GM12878 (cell line): ENCODE data around the gene NME7. TPM values are rescaled to one million over a fixed set of nuclear protein-coding genes. Genes with fewer than 3 reads are reported as not detected.

ENCODE experiments used
- EZH2 ChIP-seq: IDR thresholded peaks from 2 replicates; pipeline ENCODE4 v1.6.1; 2012; ENCODE audit warnings: low read depth, mild to moderate bottlenecking, control low read depth, inconsistent platforms, low read length, borderline replicate concordance; ENCODE audit not compliant: control insufficient read depth
- IRF4 ChIP-seq: IDR thresholded peaks from 2 replicates; pipeline ENCODE4 v1.6.1; 2011; ENCODE audit warnings: low read depth, low read length
- polyA plus RNA-seq, 11 experiments: library from polyadenylated mRNA; depleted of rRNA in 4 of 11; unstranded in 6 of 11; stranded (reverse) in 5 of 11; fragments of >200 nt; fragmentation: Nextera tagmentation in 4 of 11; fragmentation: Illumina TruSeq in 1 of 11; extraction: Ambion mirVana in 4 of 11; extraction: Trizol in 1 of 11; gene quantifications; 1 replicate in 1 of 11; 2 replicates in 10 of 11; pipeline versions ENCODE4 v1.2.1 to v1.2.3, GENCODE V29; 2011 to 2016; ENCODE audit warnings: inconsistent platforms in 2 of 11, missing spikeins in 2 of 11, low read depth in 1 of 11
- total RNA-seq, 4 experiments: library from RNA; depleted of rRNA in 3 of 4; stranded (reverse); fragments of >200 nt in 3 of 4; fragmentation: Illumina TruSeq in 1 of 4; extraction: Trizol in 1 of 4; gene quantifications; 2 replicates each; pipeline versions ENCODE4 v1.2.1 to v1.2.3, GENCODE V29; 2013 to 2021
- TF ChIP-seq, protein P1 (sequence below): IDR thresholded peaks from 2 replicates; pipeline ENCODE4 v1.6.1; 2012; ENCODE audit warnings: improper control_type of control experiment, low read depth, low read length; ENCODE audit not compliant: insufficient replicate concordance
- TF ChIP-seq, protein P2 (sequence below): fragments of 450-650 bp; IDR thresholded peaks from 2 replicates; pipeline ENCODE4 v1.6.1; 2018; ENCODE audit warnings: mild to moderate bottlenecking, low read depth, moderate library complexity; ENCODE audit not compliant: partially characterized antibody

NME7 gene
- total and polyA plus RNA-seq, 10 of the 15 experiments (the other 5 are each of a cell fraction or from before 2014, with no cell fraction given): 1.5 to 15.6 (median 7.2) TPM

DNA sequence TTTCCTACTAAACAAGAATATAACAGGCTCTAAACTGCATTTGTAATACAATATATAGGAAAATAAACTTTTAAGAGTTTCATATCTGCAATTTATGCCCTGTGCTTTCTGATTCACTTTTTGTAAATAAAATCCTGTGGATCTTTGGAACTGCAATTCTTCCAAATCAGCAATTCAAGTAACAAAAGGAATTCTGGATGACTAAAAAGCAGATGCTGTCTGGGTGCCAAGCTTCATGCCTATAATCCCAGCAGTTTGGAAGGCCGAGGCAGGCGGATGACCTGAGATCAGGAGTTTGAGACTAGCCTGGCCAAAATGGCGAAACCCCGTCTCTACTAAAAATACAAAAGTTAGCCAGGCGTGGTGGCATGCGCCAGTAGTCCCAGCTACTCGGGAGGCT, 6.3 kb downstream of the NME7 start (continued):
- TF ChIP-seq, protein P1, sequence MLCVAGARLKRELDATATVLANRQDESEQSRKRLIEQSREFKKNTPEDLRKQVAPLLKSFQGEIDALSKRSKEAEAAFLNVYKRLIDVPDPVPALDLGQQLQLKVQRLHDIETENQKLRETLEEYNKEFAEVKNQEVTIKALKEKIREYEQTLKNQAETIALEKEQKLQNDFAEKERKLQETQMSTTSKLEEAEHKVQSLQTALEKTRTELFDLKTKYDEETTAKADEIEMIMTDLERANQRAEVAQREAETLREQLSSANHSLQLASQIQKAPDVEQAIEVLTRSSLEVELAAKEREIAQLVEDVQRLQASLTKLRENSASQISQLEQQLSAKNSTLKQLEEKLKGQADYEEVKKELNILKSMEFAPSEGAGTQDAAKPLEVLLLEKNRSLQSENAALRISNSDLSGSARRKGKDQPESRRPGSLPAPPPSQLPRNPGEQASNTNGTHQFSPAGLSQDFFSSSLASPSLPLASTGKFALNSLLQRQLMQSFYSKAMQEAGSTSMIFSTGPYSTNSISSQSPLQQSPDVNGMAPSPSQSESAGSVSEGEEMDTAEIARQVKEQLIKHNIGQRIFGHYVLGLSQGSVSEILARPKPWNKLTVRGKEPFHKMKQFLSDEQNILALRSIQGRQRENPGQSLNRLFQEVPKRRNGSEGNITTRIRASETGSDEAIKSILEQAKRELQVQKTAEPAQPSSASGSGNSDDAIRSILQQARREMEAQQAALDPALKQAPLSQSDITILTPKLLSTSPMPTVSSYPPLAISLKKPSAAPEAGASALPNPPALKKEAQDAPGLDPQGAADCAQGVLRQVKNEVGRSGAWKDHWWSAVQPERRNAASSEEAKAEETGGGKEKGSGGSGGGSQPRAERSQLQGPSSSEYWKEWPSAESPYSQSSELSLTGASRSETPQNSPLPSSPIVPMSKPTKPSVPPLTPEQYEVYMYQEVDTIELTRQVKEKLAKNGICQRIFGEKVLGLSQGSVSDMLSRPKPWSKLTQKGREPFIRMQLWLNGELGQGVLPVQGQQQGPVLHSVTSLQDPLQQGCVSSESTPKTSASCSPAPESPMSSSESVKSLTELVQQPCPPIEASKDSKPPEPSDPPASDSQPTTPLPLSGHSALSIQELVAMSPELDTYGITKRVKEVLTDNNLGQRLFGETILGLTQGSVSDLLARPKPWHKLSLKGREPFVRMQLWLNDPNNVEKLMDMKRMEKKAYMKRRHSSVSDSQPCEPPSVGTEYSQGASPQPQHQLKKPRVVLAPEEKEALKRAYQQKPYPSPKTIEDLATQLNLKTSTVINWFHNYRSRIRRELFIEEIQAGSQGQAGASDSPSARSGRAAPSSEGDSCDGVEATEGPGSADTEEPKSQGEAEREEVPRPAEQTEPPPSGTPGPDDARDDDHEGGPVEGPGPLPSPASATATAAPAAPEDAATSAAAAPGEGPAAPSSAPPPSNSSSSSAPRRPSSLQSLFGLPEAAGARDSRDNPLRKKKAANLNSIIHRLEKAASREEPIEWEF: no peak
- TF ChIP-seq, protein P2, sequence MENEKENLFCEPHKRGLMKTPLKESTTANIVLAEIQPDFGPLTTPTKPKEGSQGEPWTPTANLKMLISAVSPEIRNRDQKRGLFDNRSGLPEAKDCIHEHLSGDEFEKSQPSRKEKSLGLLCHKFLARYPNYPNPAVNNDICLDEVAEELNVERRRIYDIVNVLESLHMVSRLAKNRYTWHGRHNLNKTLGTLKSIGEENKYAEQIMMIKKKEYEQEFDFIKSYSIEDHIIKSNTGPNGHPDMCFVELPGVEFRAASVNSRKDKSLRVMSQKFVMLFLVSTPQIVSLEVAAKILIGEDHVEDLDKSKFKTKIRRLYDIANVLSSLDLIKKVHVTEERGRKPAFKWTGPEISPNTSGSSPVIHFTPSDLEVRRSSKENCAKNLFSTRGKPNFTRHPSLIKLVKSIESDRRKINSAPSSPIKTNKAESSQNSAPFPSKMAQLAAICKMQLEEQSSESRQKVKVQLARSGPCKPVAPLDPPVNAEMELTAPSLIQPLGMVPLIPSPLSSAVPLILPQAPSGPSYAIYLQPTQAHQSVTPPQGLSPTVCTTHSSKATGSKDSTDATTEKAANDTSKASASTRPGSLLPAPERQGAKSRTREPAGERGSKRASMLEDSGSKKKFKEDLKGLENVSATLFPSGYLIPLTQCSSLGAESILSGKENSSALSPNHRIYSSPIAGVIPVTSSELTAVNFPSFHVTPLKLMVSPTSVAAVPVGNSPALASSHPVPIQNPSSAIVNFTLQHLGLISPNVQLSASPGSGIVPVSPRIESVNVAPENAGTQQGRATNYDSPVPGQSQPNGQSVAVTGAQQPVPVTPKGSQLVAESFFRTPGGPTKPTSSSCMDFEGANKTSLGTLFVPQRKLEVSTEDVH: no peak
- no peak for TF ChIP-seq EZH2
- TF ChIP-seq IRF4: no peak
- TF ChIP-seq, all 136 proteins: peak for 0
